ENCODE results near the gene DMAP1. TPM values are rescaled to one million over a fixed set of nuclear protein-coding genes. Genes with fewer than 3 reads are reported as not detected.
"Not testable (repeated sequence)": the region's sequence is repeated elsewhere in the genome, so short reads cannot be mapped to it uniquely, and the experiment has no call there.

Gene DMAP1
- total and polyA plus RNA-seq, 11 donors = 23.5 to 35.5 (median 28.7) TPM

DNA sequence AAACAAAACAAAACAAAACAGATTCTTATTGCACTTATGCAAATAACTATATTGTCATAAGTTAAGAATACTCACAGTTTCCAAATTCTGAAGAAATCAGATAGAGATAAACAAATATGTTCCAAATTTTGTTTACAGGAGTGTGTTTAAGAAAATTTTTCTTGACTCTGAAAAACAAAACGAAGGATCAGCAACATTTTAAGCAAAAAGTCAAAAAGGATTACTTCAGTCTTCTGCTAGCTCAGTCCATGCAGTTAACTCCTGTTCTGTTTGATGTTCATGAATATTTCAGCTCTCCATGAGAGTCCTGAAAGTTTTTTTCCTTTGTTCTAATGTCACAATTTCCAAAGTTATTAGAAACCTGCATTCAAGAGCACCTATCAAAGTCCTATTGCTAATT is 38.6 kb upstream of the DMAP1 start:
- DNase-seq (no peak), ATAC-seq (no peak)
- TF ChIP-seq, protein P1, sequence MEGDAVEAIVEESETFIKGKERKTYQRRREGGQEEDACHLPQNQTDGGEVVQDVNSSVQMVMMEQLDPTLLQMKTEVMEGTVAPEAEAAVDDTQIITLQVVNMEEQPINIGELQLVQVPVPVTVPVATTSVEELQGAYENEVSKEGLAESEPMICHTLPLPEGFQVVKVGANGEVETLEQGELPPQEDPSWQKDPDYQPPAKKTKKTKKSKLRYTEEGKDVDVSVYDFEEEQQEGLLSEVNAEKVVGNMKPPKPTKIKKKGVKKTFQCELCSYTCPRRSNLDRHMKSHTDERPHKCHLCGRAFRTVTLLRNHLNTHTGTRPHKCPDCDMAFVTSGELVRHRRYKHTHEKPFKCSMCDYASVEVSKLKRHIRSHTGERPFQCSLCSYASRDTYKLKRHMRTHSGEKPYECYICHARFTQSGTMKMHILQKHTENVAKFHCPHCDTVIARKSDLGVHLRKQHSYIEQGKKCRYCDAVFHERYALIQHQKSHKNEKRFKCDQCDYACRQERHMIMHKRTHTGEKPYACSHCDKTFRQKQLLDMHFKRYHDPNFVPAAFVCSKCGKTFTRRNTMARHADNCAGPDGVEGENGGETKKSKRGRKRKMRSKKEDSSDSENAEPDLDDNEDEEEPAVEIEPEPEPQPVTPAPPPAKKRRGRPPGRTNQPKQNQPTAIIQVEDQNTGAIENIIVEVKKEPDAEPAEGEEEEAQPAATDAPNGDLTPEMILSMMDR (IDR thresholded peaks at IDR 0.05) = no peak
- no peak for TF ChIP-seq POLR2A (IDR thresholded peaks at IDR 0.05)
- no peaks in the 10 kb centered on the region for H3K36me3 ChIP-seq
- H3K27ac ChIP-seq = no peak overlapping the region
- WGBS, 4 donors = 74 to 88% (median 76%) methylated on average over 1 of the region's 1 CpG
- H3K9me3 ChIP-seq = peaks cover 0 to 11% (median 0%) of the 10 kb centered on the region in 12 donors
- intact Hi-C loops (cut with DNase I) = no loop called here
- H3K4me3 ChIP-seq = no peak overlapping the region
- no peaks in the 10 kb centered on the region for H3K4me1 ChIP-seq
- peaks cover 0 to 16% (median 0%) of the 10 kb centered on the region in 9 donors for H3K27me3 ChIP-seq

DNA sequence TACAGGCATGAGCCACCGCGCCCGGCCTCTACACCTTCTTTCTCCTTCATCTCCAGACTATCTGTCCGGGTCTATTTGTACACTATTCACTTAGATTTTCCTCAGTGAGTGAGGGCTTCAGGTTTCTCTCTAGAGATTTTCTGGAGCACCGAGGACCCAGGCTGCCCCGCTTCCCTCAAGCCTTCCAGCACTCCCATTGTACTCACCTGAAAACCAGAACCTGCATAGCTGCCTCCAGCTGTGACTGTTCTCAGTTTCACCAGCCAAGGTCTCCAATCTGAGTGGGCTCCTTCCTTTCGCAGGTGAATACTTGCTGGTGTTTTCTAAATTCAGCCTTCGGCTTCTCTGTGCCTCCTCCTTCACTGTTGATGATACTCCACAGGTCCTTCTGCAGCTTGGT is 12.9 kb upstream of the DMAP1 start:
- H3K4me1 ChIP-seq = no peaks in the 10 kb centered on the region
- no peak overlapping the region for H3K4me3 ChIP-seq
- ATAC-seq (no peak), DNase-seq (no peak)
- H3K9me3 ChIP-seq = no peaks in the 10 kb centered on the region
- H3K27ac ChIP-seq = no peak overlapping the region
- TF ChIP-seq, protein P1 (IDR thresholded peaks at IDR 0.05) = no peak
- no peak for TF ChIP-seq POLR2A (IDR thresholded peaks at IDR 0.05)
- H3K27me3 ChIP-seq = no peaks in the 10 kb centered on the region
- no peaks in the 10 kb centered on the region for H3K36me3 ChIP-seq
- 84 to 93% (median 87%) methylated on average over 8 of the region's 8 CpGs for WGBS, 4 donors
- intact Hi-C loops (cut with DNase I) = no loop called here

DNA sequence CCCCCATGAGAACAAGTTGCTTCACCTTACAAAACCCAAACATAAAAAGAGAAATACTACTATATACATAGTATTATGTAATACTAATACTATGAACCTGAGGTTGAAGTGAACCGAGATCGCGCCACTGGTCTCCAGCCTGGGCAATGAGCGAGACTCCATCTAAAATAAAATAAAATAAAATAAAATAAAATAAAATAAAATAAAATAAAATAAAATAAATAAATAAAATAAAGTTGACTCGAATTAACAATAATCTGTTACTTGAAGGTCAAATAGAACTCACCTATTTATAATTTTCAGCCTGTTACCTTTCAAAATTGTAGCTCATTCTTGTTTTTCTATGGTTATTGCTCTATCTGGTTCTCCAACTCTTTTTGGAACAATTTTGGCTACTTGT is 6.7 kb upstream of the DMAP1 start:
- 87 to 95% (median 91%) methylated on average over 5 of the region's 5 CpGs for WGBS, 4 donors
- ATAC-seq; H3K27ac ChIP-seq; H3K4me3 ChIP-seq; H3K4me1 ChIP-seq; intact Hi-C loops (cut with DNase I); H3K27me3 ChIP-seq; H3K36me3 ChIP-seq; DNase-seq; H3K9me3 ChIP-seq: not testable (repeated sequence)

DNA sequence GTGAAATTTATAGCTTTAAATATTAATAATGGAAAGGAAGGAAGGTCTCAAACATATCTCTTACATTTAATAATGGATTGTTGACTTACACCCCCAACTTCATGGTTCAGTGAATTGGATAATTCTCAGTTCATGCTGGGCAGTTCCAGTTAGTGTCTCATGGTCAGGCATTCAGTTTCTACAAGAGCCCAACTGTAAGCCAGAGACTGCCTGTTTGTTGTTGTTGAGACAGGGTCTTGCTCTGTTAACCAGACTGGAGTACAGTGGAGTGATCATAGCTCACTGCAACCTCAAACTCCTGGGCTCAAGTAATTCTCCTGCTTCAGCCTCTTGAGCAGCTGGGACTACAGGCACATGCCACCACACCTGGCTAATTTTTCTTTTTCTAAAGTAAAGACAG is 5.0 kb upstream of the DMAP1 start:
- Histone ChIP-seq H3K36me3 (no peaks in the 10 kb centered on the region), H3K27ac (no peak overlapping the region), H3K4me3 (no peak overlapping the region), H3K4me1 (peaks cover 0 to 11% (median 6%) of the 10 kb centered on the region in 12 donors), H3K9me3 (no peaks in the 10 kb centered on the region), H3K27me3 (no peaks in the 10 kb centered on the region)
- intact Hi-C loops (cut with DNase I) = no loop called here
- DNase-seq (no peak), ATAC-seq (no peak)
- TF ChIP-seq, protein P1 (IDR thresholded peaks at IDR 0.05) = no peak
- no peak for TF ChIP-seq POLR2A (IDR thresholded peaks at IDR 0.05)

DNA sequence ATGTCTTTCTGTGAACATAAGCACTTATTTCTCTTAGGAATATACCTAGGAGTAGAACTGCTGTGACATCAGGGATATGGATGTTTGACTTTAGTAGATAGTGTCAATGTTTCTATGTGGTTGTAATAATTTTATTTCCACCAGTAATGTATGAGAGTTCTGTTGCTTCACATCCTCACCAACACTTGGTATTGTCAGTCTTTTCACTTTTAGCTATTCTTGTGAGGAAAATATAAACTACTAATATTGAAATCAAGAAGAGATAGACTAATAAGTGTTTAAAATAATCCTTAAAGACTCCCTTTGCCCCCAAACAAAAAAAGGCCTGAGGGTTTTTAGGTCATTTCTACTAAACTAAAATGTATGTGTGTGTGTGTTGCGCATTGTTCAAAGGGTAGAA is 2.7 kb upstream of the DMAP1 start:
- H3K27me3 ChIP-seq = no peaks in the 10 kb centered on the region
- H3K4me3 ChIP-seq = no peak overlapping the region
- H3K9me3 ChIP-seq = no peaks in the 10 kb centered on the region
- no peak overlapping the region for H3K27ac ChIP-seq
- TF ChIP-seq POLR2A (IDR thresholded peaks at IDR 0.05) = no peak
- TF ChIP-seq, protein P1 (IDR thresholded peaks at IDR 0.05) = no peak
- H3K36me3 ChIP-seq = peaks cover 0 to 13% (median 8%) of the 10 kb centered on the region in 9 donors
- peaks cover 0 to 21% (median 14%) of the 10 kb centered on the region in 12 donors for H3K4me1 ChIP-seq
- ATAC-seq (no peak), DNase-seq (no peak)
- intact Hi-C loops (cut with DNase I) = loop anchor here in 6 of 10 donors (10.0 kb wide), 3 partner anchors 294 to 444 kb away; no protein-coding TSS in a partner anchor
- 95 to 100% (median 98%) methylated on average over 1 of the region's 1 CpG for WGBS, 4 donors
